ENCODE measurements around the gene FASTKD3.

DNA sequence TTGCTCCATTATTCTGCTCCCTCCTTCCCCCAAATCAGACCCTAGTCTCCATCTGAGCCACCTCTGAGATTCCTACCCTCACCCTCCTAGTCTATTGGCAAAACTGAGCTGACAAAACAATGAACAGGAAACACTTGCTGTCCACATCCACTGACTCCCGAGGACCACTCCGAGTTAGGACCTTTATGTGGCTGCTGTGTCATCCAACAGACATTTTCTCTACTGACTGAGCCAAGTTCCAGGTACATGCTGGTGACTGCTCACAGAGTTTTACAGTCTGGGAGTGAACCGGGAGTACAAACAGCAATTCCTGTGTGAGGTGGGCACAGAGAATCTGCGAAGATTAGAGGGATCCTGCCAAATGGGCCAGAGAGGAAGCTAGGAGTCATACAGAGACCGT lies 57.1 kb downstream of the FASTKD3 start:
- TF ChIP-seq, protein P1, sequence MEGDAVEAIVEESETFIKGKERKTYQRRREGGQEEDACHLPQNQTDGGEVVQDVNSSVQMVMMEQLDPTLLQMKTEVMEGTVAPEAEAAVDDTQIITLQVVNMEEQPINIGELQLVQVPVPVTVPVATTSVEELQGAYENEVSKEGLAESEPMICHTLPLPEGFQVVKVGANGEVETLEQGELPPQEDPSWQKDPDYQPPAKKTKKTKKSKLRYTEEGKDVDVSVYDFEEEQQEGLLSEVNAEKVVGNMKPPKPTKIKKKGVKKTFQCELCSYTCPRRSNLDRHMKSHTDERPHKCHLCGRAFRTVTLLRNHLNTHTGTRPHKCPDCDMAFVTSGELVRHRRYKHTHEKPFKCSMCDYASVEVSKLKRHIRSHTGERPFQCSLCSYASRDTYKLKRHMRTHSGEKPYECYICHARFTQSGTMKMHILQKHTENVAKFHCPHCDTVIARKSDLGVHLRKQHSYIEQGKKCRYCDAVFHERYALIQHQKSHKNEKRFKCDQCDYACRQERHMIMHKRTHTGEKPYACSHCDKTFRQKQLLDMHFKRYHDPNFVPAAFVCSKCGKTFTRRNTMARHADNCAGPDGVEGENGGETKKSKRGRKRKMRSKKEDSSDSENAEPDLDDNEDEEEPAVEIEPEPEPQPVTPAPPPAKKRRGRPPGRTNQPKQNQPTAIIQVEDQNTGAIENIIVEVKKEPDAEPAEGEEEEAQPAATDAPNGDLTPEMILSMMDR (conservative IDR thresholded peaks at IDR 0.05 in 1 of 2, IDR thresholded peaks at IDR 0.05 in 1 of 2; ENCODE audit: low read depth in 1 of 2, low read length in 2 of 2), result no peak
- TF ChIP-seq EZH2 (IDR thresholded peaks at IDR 0.05; ENCODE audit: low read length, missing control alignments), result no peak

Measured in fibroblast of lung (primary cell).